ENCODE measurements around the gene SLC38A11.
A peak's percentile ranks its signal among the peaks of the same experiment; 100 is the strongest.
"Not testable (repeated sequence)": the region's sequence is repeated elsewhere in the genome, so short reads cannot be mapped to it uniquely, and the experiment has no call there.

SLC38A11 gene

GRCh38 chr2:164954954-164955701, at the start of gene SLC38A11:
Gene SLC38A11, minus strand, starts transcription at chr2:164955525. Its CDS starts 278 bp downstream, at chr2:164955247.
- ChIA-PET POLR2A (no interaction called here), CTCF (no interaction called here)
- H3K4me3 ChIP-seq (ENCODE audit: low read depth, low read length): peak within 1 kb of the TSS; percentile 48
- TF ChIP-seq CTCF (IDR thresholded peaks at IDR 0.05; ENCODE audit: insufficient read depth, low read length, missing control alignments): peak; percentile 31
- no peak for DNase-seq (ENCODE audit: low read depth, low spot score)

DNA sequence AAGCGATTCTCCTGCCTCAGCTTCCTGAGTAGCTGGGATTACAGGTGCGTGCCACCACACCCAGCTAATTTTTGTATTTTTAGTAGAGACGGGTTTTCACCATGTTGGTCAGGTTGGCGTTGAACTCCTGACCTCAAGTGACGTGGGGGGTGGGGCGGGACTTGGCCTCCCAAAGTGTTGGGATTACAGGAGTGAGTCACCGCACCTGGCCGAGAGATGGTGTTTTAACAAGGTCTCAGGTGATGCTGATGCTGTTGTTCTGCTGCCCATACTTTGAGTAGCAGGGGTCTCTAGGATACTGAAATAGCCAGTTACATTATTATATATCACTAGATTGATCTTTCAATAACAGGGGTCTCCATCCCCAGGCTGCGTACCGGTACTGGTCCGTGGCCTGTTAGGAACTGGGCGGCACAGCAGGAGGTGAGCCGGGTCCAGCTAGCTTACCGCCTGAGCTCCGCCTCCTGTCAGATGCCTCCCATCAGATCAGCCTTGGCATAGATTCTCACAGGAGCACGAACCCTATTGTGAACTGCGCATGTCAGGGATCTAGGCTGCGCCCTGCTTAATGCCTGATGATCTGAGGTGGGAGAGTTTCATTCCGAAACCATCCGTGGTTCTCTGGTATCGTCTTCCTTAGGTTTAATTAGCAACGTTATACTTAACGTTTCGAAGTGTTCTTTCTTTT, 48.3 kb upstream of the SLC38A11 start:
- no peak for DNase-seq (ENCODE audit: low read depth, low spot score)
- CTCF ChIA-PET: interaction anchor here (0.6 to 2.6 kb wide), 4 partner anchors 11 to 13 kb away, joined by 3 to 13 read pairs (median 6); no protein-coding TSS in a partner anchor
- TF ChIP-seq CTCF (IDR thresholded peaks at IDR 0.05; ENCODE audit: insufficient read depth, low read length, missing control alignments): no peak
- H3K4me3 ChIP-seq (ENCODE audit: low read depth, low read length): no peak overlapping the region
- POLR2A ChIA-PET: interaction anchor here (0.6 kb wide), 1 partner anchor 411 kb away, joined by 6 read pairs; no protein-coding TSS in a partner anchor

GRCh38 chr2:165002638-165003037, 47.3 kb upstream of the SLC38A11 start:
- ChIA-PET CTCF (interaction anchor here (0.6 to 2.6 kb wide), 4 partner anchors 10 to 201 kb away, joined by 3 to 13 read pairs (median 5); partner anchors contain the start of gene SCN3A), POLR2A (interaction anchor here (0.6 kb wide), 1 partner anchor 410 kb away, joined by 6 read pairs; no protein-coding TSS in a partner anchor)
- H3K4me3 ChIP-seq (ENCODE audit: low read depth, low read length): no peak overlapping the region
- no peak for DNase-seq (ENCODE audit: low read depth, low spot score)
- TF ChIP-seq CTCF (IDR thresholded peaks at IDR 0.05; ENCODE audit: insufficient read depth, low read length, missing control alignments): no peak

GRCh38 chr2:164994664-164995299, 39.5 kb upstream of the SLC38A11 start:
- CTCF ChIA-PET: interaction anchor here (1.1 to 4.3 kb wide), 4 partner anchors 22 to 210 kb away, joined by 3 to 77 read pairs (median 12); partner anchors contain the start of gene SCN3A
- POLR2A ChIA-PET; DNase-seq (ENCODE audit: low read depth, low spot score); H3K4me3 ChIP-seq (ENCODE audit: low read depth, low read length): not testable (repeated sequence)

DNA sequence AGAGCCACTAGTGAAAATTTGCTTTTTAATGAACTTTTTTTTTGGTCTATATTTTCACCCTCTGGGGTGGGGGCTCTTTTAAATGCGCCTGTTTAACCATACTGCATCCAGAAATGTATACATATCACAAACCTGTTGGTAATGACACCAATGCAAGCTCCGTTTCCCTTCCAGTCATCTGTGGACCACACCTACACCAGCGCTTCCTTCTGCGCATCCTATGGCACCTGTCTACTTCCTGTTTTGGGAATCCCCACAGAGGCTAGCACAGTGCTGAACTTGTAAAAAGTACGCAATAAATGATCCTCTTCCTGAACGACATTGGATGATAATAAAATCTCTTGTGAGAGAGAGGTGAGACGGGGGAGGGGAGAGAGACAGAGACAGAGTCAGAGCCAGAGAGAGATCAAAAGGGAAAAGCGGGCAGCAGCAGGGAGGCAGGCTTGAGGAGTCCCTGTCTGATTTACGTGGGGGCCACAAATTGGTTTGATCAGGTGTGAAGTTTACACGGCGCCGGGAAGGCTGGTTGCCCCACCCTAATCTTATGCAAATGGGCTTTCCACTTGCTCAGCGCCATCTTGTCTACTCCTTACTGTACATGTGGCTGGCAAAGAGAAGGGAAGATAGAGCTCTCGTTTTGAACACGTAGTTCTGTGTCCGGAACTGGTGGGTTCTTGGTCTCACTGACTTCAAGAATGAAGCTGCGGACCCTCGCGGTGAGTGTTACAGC, 38.1 kb upstream of the SLC38A11 start:
- no peak overlapping the region for H3K4me3 ChIP-seq (ENCODE audit: low read depth, low read length)
- CTCF ChIA-PET: interaction anchor here (0.6 to 4.3 kb wide), 17 partner anchors 9 to 881 kb away, joined by 3 to 77 read pairs (median 4); partner anchors contain the start of gene SCN3A
- no peak for TF ChIP-seq CTCF (IDR thresholded peaks at IDR 0.05; ENCODE audit: insufficient read depth, low read length, missing control alignments)
- POLR2A ChIA-PET: no interaction called here
- DNase-seq (ENCODE audit: low read depth, low spot score): no peak

GRCh38 chr2:164992818-164993217, 37.5 kb upstream of the SLC38A11 start:
- ChIA-PET POLR2A (no interaction called here), CTCF (interaction anchor here (0.6 to 4.3 kb wide), 22 partner anchors 9 to 881 kb away, joined by 3 to 77 read pairs (median 4); partner anchors contain the start of gene SCN3A)
- no peak overlapping the region for H3K4me3 ChIP-seq (ENCODE audit: low read depth, low read length)
- peak; percentile 19 for TF ChIP-seq CTCF (IDR thresholded peaks at IDR 0.05; ENCODE audit: insufficient read depth, low read length, missing control alignments)
- DNase-seq (ENCODE audit: low read depth, low spot score): peak; percentile 75

DNA sequence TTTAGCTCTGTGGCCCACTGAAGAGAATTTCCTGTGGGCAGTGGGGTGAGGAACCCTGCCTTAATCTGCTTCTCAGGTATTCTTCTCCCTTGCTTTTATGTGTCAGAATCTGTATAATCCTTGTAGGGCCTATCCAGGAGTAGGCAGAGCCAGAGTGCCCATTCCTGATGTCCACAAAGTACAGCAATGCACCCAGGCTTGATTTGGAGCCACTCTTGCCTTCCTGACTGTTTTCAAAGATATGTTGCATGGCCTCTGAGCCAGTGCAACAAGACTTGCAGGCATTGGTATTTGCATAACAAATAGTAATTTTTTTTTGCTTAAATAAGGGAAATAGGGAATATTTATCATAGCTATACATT, 36.7 kb upstream of the SLC38A11 start:
- ChIA-PET POLR2A (interaction anchor here (0.7 kb wide), 1 partner anchor 177 kb away, joined by 3 read pairs; no protein-coding TSS in a partner anchor), CTCF (interaction anchor here (0.6 to 4.3 kb wide), 19 partner anchors 14 to 1136 kb away, joined by 3 to 77 read pairs (median 4); partner anchors contain the start of genes SCN1A and SCN3A)
- not testable (repeated sequence) for DNase-seq (ENCODE audit: low read depth, low spot score); H3K4me3 ChIP-seq (ENCODE audit: low read depth, low read length)

- peak; percentile 29 for DNase-seq (ENCODE audit: low read depth, low spot score)
- CTCF ChIA-PET: interaction anchor here (0.6 to 4.3 kb wide), 16 partner anchors 11 to 1136 kb away, joined by 3 to 77 read pairs (median 4); partner anchors contain the start of genes SCN1A and SCN3A
- not testable (repeated sequence) for H3K4me3 ChIP-seq (ENCODE audit: low read depth, low read length)
- POLR2A ChIA-PET: interaction anchor here (0.7 kb wide), 1 partner anchor 177 kb away, joined by 3 read pairs; no protein-coding TSS in a partner anchor
These were observed 36.2 kb upstream of the SLC38A11 start for GRCh38 chr2:164991361-164992092.
